HG02943 (cell line): Measurements from ENCODE around the gene DMC1.
"Not testable (repeated sequence)": the region's sequence is repeated elsewhere in the genome, so short reads cannot be mapped to it uniquely, and the experiment has no call there.

Experiments
- ATAC-seq: cut with Tn5 transposase; IDR thresholded peaks from one replicate; pipeline ENCODE4 v1.9.1; 2021; ENCODE audit warnings: mild to moderate bottlenecking, low read depth, moderate library complexity; ENCODE audit not compliant: unreplicated experiment

Gene DMC1

DNA sequence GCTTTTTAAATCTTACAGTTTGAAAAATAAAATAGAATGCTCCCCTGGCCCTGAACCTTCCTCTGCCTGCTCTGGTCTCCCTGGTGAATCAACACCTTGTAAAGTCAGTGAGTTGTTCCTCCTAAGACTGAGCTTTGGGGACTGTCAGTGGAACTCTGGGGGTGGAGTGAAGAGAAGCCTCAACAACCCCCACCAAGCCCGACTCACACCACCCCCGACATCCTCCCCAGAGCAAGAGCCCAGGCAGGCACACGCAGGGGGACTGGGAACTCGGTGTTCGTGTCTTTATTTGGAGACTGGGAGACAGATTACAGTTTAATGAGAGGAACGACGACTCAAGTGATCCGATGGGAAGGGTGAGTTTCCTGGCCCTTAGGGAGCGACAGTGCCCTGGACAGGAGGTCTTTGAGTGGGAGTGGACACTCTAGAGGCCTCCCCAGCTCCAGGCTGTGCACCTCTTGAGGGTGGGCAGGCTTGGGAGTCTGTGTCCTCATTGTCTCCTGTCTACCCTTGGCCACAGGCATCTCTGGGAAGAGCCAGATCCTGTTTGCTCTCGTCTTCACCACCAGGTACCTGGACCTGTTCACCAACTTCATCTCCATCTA, 95.9 kb downstream of the DMC1 start:
- no peak for ATAC-seq

GRCh38 chr22:38471237-38471636, 98.7 kb downstream of the DMC1 start:
- no peak for ATAC-seq

DNA sequence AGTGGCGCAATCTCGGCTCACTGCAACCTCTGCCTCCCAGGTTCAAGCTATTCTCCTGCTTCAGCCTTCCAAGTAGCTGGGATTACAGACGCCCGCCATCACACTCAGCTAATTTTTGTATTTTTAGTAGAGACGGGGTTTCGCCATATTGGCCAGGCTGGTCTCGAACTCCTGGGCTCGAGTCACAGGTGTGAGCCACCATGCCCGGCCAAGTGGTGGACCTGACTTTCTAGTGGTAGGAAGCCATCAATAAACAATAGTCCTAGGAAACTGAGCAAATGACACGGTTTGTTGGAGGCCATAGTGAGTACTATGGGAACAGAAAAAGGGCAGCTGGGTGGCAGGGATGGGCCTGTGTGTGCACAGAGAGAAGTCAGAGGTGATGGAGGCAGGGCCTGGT, 99.8 kb downstream of the DMC1 start:
- not testable (repeated sequence) for ATAC-seq

GRCh38 chr22:38469306-38469781, 100.6 kb downstream of the DMC1 start:
- no peak for ATAC-seq
